ENCODE data around the gene MCOLN1.

DNA sequence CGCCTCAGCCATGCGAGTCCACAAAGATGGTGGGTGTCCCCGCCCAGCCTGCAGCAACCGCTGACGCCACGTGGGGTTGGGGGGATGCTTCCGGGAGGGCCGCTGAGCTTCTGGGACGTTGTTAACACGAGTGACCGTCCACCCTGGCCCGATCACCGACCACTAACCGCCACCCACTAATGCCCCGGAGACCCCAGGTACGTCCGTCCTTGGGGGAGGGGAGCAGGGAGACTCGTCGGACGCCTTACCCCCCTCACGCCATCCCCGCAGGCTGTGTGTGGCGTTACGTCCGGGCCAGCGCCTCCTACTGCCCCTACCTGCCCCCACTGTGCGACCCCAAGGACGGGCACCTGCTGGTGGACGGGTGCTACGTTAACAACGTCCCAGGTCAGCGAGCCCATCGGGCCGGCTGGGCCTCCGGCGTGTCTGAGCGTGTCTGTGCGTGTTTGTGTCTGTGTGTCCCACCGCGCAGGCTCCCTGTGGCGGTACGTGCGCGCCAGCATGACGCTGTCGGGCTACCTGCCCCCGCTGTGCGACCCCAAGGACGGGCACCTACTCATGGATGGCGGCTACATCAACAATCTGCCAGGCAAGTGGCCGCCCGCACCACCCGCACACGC, 34.4 kb downstream of the MCOLN1 start:
- TF ChIP-seq, protein P1, sequence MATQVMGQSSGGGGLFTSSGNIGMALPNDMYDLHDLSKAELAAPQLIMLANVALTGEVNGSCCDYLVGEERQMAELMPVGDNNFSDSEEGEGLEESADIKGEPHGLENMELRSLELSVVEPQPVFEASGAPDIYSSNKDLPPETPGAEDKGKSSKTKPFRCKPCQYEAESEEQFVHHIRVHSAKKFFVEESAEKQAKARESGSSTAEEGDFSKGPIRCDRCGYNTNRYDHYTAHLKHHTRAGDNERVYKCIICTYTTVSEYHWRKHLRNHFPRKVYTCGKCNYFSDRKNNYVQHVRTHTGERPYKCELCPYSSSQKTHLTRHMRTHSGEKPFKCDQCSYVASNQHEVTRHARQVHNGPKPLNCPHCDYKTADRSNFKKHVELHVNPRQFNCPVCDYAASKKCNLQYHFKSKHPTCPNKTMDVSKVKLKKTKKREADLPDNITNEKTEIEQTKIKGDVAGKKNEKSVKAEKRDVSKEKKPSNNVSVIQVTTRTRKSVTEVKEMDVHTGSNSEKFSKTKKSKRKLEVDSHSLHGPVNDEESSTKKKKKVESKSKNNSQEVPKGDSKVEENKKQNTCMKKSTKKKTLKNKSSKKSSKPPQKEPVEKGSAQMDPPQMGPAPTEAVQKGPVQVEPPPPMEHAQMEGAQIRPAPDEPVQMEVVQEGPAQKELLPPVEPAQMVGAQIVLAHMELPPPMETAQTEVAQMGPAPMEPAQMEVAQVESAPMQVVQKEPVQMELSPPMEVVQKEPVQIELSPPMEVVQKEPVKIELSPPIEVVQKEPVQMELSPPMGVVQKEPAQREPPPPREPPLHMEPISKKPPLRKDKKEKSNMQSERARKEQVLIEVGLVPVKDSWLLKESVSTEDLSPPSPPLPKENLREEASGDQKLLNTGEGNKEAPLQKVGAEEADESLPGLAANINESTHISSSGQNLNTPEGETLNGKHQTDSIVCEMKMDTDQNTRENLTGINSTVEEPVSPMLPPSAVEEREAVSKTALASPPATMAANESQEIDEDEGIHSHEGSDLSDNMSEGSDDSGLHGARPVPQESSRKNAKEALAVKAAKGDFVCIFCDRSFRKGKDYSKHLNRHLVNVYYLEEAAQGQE (IDR thresholded peaks at IDR 0.05; ENCODE audit: low read depth) = no peak
- TF ChIP-seq RAD21 (IDR thresholded peaks at IDR 0.05; ENCODE audit: low read depth) = no peak
- TF ChIP-seq TAF1 (IDR thresholded peaks at IDR 0.05; ENCODE audit: low read depth) = no peak
- no peak for TF ChIP-seq FOXM1 (IDR thresholded peaks at IDR 0.05; ENCODE audit: borderline replicate concordance, low read depth)
- no peak for TF ChIP-seq CREB1 (IDR thresholded peaks at IDR 0.05; ENCODE audit: low read depth)
- no peak for TF ChIP-seq EP300 (IDR thresholded peaks at IDR 0.05; ENCODE audit: borderline replicate concordance)
- no peak for TF ChIP-seq YY1 (IDR thresholded peaks at IDR 0.05; ENCODE audit: low read depth)
- TF ChIP-seq, protein P2, sequence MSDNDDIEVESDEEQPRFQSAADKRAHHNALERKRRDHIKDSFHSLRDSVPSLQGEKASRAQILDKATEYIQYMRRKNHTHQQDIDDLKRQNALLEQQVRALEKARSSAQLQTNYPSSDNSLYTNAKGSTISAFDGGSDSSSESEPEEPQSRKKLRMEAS (IDR thresholded peaks at IDR 0.05) = no peak
- no peak for TF ChIP-seq TCF12 (IDR thresholded peaks at IDR 0.05; ENCODE audit: low read depth)
